Astrocyte of the spinal cord (primary cell): ENCODE results near the gene PDE6G.

Experiments
- DNase-seq: peaks from one replicate; pipeline ENCODE4 v3.0.0; 2011; ENCODE audit warnings: low read depth, low spot score
- H3K4me3 ChIP-seq: 2 replicates; pipeline ENCODE4 v1.5.1; 2011; ENCODE audit warnings: low read depth, mild to moderate bottlenecking, low read length, moderate library complexity
- in situ Hi-C: cut with HindIII; loops from 2 replicates; pipeline ENCODE4 v1.10.0; 2017; ENCODE audit warnings: low sequenced_read_pairs
- TF ChIP-seq, protein P1 (sequence below): IDR thresholded peaks from 2 replicates; pipeline ENCODE4 v1.5.1; 2012; ENCODE audit warnings: low read depth, mild to moderate bottlenecking, low read length, inconsistent platforms

Gene PDE6G

DNA sequence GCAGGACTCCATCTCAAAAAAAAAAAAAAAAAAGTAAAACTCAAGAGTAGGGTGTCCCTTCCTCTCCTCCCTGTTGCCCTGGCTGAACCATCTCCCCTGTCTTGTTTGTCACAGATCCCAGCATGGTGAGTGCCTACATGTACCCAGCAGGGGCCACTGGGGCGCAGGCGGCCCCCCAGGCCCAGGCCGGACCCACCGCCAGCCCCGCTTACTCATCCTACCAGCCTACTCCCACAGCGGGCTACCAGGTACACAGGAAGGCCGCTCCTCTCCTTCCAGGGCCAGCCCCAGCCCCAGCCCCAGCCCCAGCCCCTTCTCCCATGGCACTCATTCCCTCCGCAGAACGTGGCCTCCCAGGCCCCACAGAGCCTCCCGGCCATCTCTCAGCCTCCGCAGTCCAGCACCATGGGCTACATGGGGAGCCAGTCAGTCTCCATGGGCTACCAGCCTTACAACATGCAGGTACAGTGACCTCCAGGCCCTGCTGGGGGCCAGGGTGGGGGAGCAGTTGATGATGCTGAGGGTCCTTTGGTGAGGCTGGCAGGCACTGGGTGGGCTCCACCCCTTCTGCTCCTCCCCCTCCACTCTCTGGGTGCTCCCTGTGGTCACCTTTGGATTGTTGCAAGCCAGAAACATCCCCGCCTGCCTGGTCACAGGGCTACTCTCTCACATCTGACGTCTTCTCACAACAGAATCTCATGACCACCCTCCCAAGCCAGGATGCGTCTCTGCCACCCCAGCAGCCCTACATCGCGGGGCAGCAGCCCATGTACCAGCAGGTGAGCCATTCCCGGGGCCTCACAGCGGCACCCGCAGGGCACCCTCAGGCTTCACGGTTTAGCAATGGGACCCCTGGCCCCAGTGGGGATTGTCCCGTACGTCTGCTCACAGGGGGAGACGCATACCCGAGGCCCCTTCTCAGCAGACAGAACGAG is 44.3 kb upstream of the PDE6G start:
- no peak overlapping the region for H3K4me3 ChIP-seq
- TF ChIP-seq, protein P1, sequence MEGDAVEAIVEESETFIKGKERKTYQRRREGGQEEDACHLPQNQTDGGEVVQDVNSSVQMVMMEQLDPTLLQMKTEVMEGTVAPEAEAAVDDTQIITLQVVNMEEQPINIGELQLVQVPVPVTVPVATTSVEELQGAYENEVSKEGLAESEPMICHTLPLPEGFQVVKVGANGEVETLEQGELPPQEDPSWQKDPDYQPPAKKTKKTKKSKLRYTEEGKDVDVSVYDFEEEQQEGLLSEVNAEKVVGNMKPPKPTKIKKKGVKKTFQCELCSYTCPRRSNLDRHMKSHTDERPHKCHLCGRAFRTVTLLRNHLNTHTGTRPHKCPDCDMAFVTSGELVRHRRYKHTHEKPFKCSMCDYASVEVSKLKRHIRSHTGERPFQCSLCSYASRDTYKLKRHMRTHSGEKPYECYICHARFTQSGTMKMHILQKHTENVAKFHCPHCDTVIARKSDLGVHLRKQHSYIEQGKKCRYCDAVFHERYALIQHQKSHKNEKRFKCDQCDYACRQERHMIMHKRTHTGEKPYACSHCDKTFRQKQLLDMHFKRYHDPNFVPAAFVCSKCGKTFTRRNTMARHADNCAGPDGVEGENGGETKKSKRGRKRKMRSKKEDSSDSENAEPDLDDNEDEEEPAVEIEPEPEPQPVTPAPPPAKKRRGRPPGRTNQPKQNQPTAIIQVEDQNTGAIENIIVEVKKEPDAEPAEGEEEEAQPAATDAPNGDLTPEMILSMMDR, result no peak
- in situ Hi-C loops, result no loop called here
- DNase-seq, result no peak

DNA sequence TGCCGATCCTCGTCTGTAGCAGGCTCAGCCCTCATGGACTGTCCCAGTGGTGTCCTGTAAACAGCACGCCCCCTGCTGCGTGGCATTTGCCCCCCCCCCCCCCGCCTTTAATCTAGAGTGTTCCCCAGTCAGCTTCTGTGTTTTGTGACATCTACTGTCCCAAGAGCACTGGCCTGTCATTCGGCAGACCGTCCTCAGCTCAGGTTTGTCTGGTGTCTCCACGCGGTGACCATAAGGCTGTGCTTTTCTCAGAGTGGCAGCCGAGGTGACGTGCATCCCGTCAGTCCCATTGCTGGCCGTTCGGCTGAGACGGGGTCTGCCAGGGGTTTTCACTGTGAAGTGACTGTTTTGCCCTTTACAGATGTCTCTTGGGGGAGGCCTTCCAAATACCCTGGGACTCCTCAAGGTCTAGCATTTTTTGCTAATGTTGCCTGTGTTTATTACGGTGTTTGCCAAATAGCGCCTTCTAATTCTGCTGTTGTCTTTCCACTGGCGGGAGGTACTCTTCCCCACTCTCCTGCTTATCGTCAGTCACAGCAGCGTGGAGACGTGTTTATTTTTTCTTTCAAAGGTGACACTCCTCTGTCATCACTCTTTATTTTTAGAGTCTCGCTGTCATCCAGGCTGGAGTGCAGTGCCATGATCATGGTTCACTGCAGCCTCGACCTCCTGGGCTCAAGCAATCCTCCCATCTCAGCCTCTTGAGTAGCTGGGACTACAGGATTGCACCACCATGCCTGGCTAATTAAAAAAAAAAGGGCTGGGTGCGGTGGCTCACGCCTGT is 41.1 kb upstream of the PDE6G start:
- H3K4me3 ChIP-seq, result no peak overlapping the region
- no peak for DNase-seq
- TF ChIP-seq, protein P1, result no peak
- in situ Hi-C loops, result no loop called here

DNA sequence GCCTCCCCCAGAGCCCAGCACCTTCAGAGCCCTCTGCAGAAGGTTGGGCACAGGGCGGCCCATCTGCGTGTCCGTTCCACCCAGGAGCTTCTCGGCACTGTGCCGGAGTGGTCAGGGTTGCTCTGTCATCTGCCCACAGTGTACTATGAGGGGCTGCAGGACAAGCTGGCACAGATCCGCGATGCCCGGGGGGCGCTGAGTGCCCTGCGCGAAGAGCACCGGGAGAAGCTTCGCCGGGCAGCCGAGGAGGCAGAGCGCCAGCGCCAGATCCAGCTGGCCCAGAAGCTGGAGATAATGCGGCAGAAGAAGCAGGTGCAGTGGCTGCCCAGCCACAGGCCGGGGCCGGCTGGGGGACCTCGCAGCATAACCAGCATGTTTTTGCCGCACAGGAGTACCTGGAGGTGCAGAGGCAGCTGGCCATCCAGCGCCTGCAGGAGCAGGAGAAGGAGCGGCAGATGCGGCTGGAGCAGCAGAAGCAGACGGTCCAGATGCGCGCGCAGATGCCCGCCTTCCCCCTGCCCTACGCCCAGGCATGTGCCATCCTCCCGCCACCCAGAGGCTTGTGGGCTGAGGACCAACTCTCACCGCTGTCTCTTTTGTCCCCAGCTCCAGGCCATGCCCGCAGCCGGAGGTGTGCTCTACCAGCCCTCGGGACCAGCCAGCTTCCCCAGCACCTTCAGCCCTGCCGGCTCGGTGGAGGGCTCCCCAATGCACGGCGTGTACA is 40.0 kb upstream of the PDE6G start:
- no peak overlapping the region for H3K4me3 ChIP-seq
- TF ChIP-seq, protein P1, result no peak
- in situ Hi-C loops, result no loop called here
- no peak for DNase-seq

DNA sequence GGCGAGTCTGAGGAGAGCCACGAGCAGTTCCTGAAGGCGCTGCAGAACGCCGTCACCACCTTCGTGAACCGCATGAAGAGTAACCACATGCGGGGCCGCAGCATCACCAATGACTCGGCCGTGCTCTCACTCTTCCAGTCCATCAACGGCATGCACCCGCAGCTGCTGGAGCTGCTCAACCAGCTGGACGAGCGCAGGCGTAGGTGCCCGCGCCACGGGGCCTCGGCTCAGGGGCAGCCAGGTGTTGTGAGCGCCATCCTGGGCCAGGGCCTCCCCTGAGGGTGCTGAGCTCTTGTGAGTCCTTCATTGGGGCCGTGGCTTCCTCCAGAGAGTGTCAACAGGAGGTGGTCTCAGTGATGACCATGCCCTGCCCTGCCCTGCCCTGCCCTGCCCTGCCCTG is 39.5 kb upstream of the PDE6G start:
- no peak overlapping the region for H3K4me3 ChIP-seq
- in situ Hi-C loops, result no loop called here
- TF ChIP-seq, protein P1, result no peak
- no peak for DNase-seq

DNA sequence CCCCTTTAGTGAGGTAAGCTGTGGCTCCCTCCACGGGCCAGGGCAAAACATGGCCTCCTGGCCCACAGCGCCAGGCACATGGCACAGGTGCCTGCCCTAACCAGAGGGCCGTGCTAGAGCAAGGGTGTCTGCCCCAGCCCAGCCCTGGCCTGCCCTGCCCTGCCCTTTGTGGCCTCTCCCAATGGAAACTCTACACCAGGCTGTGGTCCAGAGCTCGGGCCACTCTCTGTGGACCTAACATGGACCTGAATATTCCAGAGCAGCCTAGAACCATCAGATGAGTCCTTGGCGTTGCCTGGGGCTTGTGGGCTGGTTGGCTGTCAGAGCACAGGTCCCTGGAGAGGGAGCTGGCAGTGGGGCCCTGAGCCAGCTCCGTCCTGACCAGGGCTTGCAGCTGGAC is 38.9 kb upstream of the PDE6G start:
- no peak overlapping the region for H3K4me3 ChIP-seq
- in situ Hi-C loops, result no loop called here
- TF ChIP-seq, protein P1, result no peak
- no peak for DNase-seq

DNA sequence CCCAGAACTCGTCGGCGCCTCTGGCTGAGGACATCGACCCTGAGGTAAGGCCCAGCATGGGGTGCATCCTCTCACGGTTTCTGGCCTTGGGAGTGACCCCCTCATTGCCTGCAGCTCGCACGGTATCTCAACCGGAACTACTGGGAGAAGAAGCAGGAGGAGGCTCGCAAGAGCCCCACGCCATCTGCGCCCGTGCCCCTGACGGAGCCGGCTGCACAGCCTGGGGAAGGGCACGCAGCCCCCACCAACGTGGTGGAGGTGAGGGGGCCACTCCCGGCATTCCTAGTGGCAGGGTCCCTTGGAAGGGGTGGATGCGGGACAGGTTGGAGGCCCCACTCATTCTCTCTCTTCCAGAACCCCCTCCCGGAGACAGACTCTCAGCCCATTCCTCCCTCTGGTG is 38.5 kb upstream of the PDE6G start:
- DNase-seq, result no peak
- H3K4me3 ChIP-seq, result no peak overlapping the region
- TF ChIP-seq, protein P1, result no peak
- in situ Hi-C loops, result no loop called here
